DMS114 treated with DMSO at 0.1 percent for 48 hours (cell line): ENCODE results near the gene TMEM89.

ENCODE experiments used
- DNase-seq: peaks from one replicate; lab custom pipeline; 2025; ENCODE audit not compliant: unreplicated experiment; lab: John Stamatoyannopoulos, UW

Gene TMEM89

GRCh38 chr3:48614044-48614443 is 7.5 kb downstream of the TMEM89 start:
- DNase-seq, result no peak

- DNase-seq, result no peak
Measured at GRCh38 chr3:48612309-48612708, 9.3 kb downstream of the TMEM89 start.

- peak; percentile 85 for DNase-seq
Measured at GRCh38 chr3:48609088-48610005, 12.2 kb downstream of the TMEM89 start, which contains the start of gene UQCRC1. TSS of gene UQCRC1 (minus strand) at chr3:48609646. CDS start at chr3:48609620, 26 bp downstream.

- no peak for DNase-seq
Measured at GRCh38 chr3:48607519-48607918, 14.1 kb downstream of the TMEM89 start.

- DNase-seq, result no peak
Measured at GRCh38 chr3:48601622-48601994, 20.0 kb downstream of the TMEM89 start.

GRCh38 chr3:48600711-48601621 is 20.6 kb downstream of the TMEM89 start:
- no peak for DNase-seq

GRCh38 chr3:48599509-48600285 is 21.9 kb downstream of the TMEM89 start:
- no peak for DNase-seq

- DNase-seq, result no peak
Measured at GRCh38 chr3:48599077-48599501, 22.5 kb downstream of the TMEM89 start.

- no peak for DNase-seq
Measured at GRCh38 chr3:48598323-48599076, 23.1 kb downstream of the TMEM89 start.

- no peak for DNase-seq
Measured at GRCh38 chr3:48597408-48597800, 24.2 kb downstream of the TMEM89 start.

GRCh38 chr3:48596676-48597407 is 24.7 kb downstream of the TMEM89 start:
- no peak for DNase-seq

GRCh38 chr3:48596157-48596556 is 25.4 kb downstream of the TMEM89 start:
- DNase-seq, result no peak

- no peak for DNase-seq
Measured at GRCh38 chr3:48595526-48596121, 25.9 kb downstream of the TMEM89 start.

- DNase-seq, result no peak
Measured at GRCh38 chr3:48595075-48595525, 26.5 kb downstream of the TMEM89 start, which contains the start of gene COL7A1. TSS of gene COL7A1 (minus strand) at chr3:48595329. CDS start at chr3:48595159, 170 bp downstream.

- no peak for DNase-seq
Measured at GRCh38 chr3:48594417-48595049, 27.0 kb downstream of the TMEM89 start.

GRCh38 chr3:48593337-48593736 is 28.2 kb downstream of the TMEM89 start:
- DNase-seq, result no peak

GRCh38 chr3:48592519-48593087 is 29.0 kb downstream of the TMEM89 start:
- DNase-seq, result no peak

- no peak for DNase-seq
Measured at GRCh38 chr3:48591886-48592518, 29.6 kb downstream of the TMEM89 start.
